H54 (cell line): ENCODE measurements around the gene MUC5B.
"Not testable (repeated sequence)": the region's sequence is repeated elsewhere in the genome, so short reads cannot be mapped to it uniquely, and the experiment has no call there.

Experiments used
- DNase-seq: peaks from one replicate; pipeline ENCODE4 v3.0.0; 2011; ENCODE audit warnings: low spot score, mixed read lengths; ENCODE audit not compliant: insufficient read length
- FAIRE-seq: peaks from 3 replicates; lab custom pipeline; 2011; peaks lifted over from hg19 to GRCh38; lab: Jason Lieb, UNC
- POLR2A ChIP-seq: IDR thresholded peaks from 2 replicates; pipeline ENCODE4 v1.6.1; 2011; ENCODE audit warnings: low read depth, mild to moderate bottlenecking, low read length

The MUC5B gene, protein sequence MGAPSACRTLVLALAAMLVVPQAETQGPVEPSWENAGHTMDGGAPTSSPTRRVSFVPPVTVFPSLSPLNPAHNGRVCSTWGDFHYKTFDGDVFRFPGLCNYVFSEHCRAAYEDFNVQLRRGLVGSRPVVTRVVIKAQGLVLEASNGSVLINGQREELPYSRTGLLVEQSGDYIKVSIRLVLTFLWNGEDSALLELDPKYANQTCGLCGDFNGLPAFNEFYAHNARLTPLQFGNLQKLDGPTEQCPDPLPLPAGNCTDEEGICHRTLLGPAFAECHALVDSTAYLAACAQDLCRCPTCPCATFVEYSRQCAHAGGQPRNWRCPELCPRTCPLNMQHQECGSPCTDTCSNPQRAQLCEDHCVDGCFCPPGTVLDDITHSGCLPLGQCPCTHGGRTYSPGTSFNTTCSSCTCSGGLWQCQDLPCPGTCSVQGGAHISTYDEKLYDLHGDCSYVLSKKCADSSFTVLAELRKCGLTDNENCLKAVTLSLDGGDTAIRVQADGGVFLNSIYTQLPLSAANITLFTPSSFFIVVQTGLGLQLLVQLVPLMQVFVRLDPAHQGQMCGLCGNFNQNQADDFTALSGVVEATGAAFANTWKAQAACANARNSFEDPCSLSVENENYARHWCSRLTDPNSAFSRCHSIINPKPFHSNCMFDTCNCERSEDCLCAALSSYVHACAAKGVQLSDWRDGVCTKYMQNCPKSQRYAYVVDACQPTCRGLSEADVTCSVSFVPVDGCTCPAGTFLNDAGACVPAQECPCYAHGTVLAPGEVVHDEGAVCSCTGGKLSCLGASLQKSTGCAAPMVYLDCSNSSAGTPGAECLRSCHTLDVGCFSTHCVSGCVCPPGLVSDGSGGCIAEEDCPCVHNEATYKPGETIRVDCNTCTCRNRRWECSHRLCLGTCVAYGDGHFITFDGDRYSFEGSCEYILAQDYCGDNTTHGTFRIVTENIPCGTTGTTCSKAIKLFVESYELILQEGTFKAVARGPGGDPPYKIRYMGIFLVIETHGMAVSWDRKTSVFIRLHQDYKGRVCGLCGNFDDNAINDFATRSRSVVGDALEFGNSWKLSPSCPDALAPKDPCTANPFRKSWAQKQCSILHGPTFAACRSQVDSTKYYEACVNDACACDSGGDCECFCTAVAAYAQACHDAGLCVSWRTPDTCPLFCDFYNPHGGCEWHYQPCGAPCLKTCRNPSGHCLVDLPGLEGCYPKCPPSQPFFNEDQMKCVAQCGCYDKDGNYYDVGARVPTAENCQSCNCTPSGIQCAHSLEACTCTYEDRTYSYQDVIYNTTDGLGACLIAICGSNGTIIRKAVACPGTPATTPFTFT (N-terminal part only)

DNA sequence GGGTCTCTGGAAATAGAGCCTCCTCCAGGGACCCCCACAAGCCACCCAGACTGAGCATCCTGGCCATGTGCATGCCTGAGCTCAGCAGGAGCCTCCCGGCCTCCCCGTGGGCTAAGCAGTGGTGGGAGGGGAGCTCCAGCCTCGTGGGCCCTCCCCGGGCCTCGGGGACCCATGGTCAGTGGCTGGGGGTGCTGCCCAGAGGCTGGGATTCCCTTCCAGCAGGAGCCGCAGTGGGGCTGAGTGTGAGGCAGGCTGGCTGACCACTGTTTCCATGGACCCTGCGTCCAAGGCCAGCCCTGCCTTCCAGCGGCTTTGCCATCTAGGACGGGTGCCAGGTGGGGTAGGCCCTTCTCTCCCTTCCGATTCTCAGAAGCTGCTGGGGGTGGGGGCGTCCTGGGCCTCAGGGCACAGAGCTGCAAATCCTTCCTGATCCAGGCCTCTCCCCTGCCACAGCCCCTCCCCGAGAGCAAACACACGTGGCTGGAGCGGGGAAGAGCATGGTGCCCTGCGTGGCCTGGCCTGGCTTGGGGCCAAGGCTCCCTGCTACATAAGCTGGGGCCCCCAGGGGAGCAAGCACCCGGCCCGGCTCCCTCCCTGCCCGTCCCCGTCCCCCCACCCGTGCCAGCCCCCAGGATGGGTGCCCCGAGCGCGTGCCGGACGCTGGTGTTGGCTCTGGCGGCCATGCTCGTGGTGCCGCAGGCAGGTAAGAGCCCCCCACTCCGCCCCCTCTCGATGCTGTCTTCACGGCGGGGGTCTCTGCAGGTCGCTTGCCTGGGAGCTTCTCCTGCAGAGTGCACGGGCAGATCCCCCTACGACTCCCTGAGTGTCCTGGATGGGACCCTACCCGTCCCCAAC is at the start of gene MUC5B:
MUC5B (plus strand) TSS at position 576 of the 855 bp plus-strand sequence; CDS start at position 634, 58 bp downstream.
- DNase-seq (no peak), FAIRE-seq (no peak)
- no peak for TF ChIP-seq POLR2A

DNA sequence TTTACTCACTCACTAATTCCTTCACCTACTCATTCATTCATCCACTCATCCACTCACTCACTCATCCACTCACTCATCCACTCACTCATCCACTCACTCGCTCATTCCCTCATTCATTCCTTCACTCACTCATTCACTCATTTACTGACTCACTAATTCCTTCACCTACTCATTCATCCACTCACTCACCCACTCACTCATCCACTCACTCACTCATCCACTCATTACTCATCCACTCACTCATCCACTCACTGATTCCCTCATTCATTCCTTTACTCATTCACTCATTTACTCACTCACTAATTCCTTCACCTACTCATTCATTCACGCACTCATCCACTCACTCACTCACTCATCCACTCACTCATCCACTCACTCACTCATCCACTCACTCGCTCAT is 49.5 kb upstream of the MUC5B start:
- FAIRE-seq, DNase-seq: not testable (repeated sequence)

DNA sequence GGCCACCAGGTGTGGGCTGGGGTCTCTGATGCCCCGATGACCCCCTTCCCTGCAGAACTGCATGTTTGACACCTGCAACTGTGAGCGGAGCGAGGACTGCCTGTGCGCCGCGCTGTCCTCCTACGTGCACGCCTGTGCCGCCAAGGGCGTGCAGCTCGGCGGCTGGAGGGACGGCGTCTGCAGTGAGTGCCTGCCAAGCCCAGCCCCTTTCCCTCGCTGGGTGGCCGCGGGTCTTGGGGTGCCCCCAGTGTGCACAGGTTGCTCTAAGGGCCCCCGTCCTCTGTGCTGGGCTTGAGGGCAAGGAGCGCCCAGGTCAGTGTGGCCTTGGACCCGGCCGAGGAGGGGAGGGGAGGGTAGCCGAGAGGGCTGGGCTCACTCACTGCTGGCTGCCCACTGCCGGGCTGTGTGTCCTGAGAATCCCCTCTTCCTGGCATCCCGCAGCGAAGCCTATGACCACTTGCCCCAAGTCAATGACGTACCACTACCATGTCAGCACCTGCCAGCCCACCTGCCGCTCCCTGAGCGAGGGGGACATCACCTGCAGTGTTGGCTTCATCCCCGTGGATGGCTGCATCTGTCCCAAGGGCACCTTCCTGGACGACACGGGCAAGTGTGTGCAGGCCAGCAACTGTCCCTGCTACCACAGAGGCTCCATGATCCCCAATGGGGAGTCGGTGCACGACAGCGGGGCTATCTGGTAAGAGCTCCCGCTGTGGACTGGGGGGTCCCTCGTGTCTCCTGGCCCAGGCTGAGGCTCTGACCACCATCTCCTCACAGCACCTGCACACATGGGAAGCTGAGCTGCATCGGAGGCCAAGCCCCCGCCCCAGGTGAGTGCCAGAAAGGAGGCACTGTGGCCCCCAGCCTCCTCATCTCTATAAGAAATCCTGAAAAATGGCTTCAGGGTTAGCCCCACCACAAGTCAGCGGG is 48.2 kb upstream of the MUC5B start:
- no peak for TF ChIP-seq POLR2A
- FAIRE-seq: no peak

DNA sequence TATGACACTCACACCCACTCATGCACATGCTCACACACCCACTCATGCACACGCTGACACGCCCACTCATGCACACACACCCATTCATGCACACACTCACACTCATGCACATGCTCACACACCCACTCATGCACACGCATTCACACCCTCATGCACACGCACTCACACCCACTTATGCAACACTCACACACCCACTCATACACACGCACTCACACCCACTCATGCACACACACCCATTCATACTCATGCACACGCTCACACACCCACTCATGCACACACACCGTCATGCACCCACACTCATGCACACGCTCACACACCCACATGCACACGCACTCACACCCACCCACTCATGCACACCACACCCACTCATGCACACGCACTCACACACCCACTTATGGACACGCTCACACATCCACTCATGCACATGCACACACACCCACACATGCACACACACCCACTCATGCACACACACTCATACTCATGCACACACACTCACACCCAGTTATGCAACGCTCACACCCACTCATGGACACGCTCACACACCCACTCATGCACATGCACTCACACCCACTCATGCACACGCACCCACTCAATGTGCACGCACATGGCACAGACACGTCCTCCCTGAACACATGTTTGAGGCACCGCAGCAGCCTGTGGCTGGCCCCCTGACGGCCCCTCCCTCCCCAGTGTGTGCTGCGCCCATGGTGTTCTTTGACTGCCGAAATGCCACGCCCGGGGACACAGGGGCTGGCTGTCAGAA is 47.2 kb upstream of the MUC5B start:
- no peak for DNase-seq
- no peak for FAIRE-seq
- no peak for TF ChIP-seq POLR2A

More for the DNA sequence above, 48.2 kb upstream of the MUC5B start:
- no peak for DNase-seq

DNA sequence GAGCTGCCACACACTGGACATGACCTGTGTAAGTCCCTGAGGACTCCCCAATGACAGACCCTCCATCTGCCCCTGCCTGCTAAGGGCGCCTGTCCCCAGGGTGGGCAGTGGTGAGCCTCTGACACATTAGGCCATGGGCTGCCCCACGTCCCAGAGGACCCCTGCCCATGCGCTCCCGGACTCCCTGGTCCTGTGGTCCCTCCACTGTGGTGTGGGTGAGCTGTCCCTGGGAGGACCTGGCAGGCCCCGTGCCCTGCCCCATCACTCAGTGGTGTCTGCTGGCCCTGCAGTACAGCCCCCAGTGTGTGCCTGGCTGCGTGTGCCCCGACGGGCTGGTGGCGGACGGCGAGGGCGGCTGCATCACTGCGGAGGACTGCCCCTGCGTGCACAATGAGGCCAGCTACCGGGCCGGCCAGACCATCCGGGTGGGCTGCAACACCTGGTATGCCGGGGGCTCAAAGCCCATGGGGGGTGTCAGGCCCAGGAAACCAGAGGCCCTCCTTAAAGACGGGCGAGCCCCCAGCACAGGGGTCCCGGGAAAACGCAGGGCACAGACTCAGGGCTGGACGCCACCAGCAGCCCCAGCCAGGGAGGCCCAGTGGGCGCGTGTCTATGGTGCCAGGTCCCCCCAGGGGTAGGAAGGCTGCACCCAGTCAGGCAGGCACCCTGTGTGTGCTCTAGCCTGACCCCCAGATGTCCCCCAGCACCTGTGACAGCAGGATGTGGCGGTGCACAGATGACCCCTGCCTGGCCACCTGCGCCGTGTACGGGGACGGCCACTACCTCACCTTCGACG is 46.4 kb upstream of the MUC5B start:
- DNase-seq: no peak
- TF ChIP-seq POLR2A: no peak
- no peak for FAIRE-seq

DNA sequence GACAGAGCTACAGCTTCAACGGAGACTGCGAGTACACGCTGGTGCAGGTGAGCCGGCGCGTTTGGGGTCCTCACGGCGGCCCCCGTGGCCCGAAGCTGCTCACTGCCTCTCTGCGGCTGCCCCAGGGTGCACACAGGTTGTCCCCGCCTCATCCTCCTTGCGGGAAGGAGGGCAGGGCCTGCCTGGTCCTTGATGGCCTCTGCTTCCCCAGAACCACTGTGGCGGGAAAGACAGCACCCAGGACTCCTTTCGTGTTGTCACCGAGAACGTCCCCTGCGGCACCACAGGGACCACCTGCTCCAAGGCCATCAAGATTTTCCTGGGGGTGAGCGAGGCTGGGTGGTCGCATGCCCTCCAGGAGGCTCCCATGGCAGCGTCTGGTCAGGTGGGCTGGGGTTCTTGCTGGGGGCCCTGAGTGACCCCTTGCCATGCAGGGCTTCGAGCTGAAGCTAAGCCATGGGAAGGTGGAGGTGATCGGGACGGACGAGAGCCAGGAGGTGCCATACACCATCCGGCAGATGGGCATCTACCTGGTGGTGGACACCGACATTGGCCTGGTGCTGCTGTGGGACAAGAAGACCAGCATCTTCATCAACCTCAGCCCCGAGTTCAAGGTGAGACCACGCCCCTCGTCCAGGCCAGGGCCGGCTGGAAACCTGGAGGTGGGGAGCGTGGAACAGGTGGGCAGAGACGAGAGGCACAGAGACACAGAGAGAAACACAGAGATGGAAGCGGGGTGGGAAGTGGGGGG is 45.7 kb upstream of the MUC5B start:
- DNase-seq (no peak), FAIRE-seq (no peak)
- TF ChIP-seq POLR2A: no peak

DNA sequence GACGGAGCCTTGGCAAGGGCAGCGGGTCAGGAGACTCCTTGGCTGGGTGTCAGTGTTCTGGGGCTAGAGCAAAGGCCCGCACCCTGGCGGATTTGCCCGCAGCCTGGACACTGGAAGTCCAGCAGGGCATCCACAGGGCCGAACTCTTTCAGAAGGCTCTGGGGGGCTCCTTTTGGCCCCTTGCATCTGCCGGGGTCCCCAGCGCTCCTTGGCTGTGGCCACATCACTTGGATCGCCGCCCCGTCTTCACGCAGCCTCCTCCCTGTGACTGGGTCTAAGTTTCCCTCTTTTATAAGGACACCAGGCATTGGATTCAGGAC is 45.1 kb upstream of the MUC5B start:
- FAIRE-seq (no peak), DNase-seq (no peak)
- no peak for TF ChIP-seq POLR2A

DNA sequence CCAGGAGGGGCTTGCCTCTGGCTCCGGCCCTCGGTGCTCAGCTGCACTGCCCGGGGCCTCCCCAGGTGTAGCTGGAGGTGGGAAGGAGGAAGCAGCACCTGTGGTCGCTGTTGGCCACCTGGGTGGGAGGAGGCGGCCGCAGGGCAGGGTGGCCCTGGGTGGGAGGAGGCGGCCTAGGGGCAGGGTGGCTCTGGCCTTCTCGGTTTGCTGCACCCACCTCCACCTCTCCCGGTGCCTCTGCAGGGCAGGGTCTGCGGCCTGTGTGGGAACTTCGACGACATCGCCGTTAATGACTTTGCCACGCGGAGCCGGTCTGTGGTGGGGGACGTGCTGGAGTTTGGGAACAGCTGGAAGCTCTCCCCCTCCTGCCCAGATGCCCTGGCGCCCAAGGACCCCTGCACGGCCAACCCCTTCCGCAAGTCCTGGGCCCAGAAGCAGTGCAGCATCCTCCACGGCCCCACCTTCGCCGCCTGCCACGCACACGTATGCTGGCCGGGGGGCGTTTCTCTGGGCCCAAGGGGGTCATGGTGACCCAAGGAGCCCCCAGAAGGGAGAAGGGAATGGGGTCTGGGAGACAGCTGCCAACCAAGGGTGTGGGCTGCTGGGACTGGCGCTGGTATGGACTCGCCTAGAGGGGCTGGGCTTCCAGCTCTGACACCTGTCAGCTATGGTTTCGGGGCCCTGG is 44.5 kb upstream of the MUC5B start:
- FAIRE-seq: no peak
- TF ChIP-seq POLR2A: no peak
- DNase-seq: no peak

DNA sequence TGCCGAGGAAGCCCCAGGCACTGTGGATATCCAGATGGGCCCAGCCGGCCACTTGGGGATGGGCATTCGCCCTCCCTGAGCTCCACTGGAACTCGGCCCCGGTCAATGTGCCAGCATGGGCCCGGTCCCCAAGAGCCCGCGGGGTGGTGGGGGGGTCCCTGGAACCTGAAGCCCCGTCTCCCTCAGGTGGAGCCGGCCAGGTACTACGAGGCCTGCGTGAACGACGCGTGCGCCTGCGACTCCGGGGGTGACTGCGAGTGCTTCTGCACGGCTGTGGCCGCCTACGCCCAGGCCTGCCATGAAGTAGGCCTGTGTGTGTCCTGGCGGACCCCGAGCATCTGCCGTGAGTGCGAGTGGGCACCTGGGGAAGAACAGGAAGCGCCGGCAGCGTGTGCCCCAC is 44.0 kb upstream of the MUC5B start:
- FAIRE-seq: no peak

DNA sequence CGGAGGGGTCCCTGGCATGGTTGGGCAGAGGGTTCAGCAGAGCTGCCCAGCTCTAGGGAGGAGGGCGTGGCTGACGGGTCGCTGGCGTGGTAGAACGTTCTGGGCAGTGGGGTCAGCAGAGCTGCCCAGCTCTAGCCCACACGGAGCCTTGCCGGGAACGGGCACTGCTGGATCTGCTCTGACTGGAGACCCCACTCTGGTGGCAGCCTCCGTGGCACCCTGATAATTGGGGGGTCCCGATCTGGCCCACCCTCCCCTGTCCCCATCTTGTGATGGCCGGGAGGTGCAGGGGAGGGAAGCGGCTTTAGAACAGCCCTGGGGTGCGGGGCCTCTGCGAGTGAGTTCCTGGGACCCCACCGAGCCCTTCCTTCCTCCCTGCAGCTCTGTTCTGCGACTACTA is 43.2 kb upstream of the MUC5B start:
- no peak for TF ChIP-seq POLR2A
- FAIRE-seq (no peak), DNase-seq (no peak)

More for the DNA sequence above, 44.0 kb upstream of the MUC5B start:
- DNase-seq: no peak
- TF ChIP-seq POLR2A: no peak
